HCT116 (cell line): ENCODE results near the gene NDUFAF5. TPM values are rescaled to one million over a fixed set of nuclear protein-coding genes. Genes with fewer than 3 reads are reported as not detected.

Experiments
- ATAC-seq: fragments of 200-7000 bp; cut with Tn5 transposase; 2 replicates; pipeline ENCODE4 v1.9.1; 2020; ENCODE audit warnings: mild to moderate bottlenecking, moderate library complexity
- BruUV-seq: library from RNA; stranded (reverse); fragments of 400-500 nt; replicated peaks from 2 replicates; lab custom pipeline; 2021; lab: Mats Ljungman, UMichigan
- CTCF ChIA-PET: fragments of 300-600 bp; sonication (Branson Sonifier 250); formaldehyde crosslinking; loops from one replicate; lab custom pipeline; 2021; ENCODE audit warnings: antibody characterized with exemption; lab: Charles Lee
- POLR2A ChIA-PET: fragments of 300-600, 350-600 bp; sonication (Branson Sonifier 250); formaldehyde crosslinking; loops from one replicate; lab custom pipeline; 2021; ENCODE audit warnings: antibody characterized with exemption; lab: Charles Lee
- RAD21 ChIA-PET, 2 experiments: fragments of 300-600 bp; sonication (Branson Sonifier 250); formaldehyde crosslinking; loops; one replicate each; lab custom pipeline; 2023; ENCODE audit warnings: low total read pairs in 2 of 2; ENCODE audit not compliant: uncharacterized antibody in 2 of 2, unreplicated experiment in 2 of 2, low non-redundant PET in 1 of 2; lab: Charles Lee
- DNase-seq: peaks from one replicate; pipeline ENCODE4 v3.0.0-alpha.2; 2010; ENCODE audit warnings: low read depth, low spot score
- H2AFZ ChIP-seq: fragments of 200-600 bp; shearing (Covaris generic), sonication (generic); 2 replicates; pipeline ENCODE4 v1.6.1; 2017; ENCODE audit warnings: low read depth, mixed run types, mixed read lengths, antibody characterized with exemption, low read length; ENCODE audit not compliant: poor library complexity, severe bottlenecking
- H3K27ac ChIP-seq: 2 replicates; pipeline ENCODE4 v1.5.1; 2012; ENCODE audit warnings: low read depth, low read length
- H3K27me3 ChIP-seq: fragments of 200-600 bp; sonication (generic); 2 replicates; pipeline ENCODE4 v1.6.1; 2016; ENCODE audit warnings: mixed run types, low read length, mixed read lengths; ENCODE audit not compliant: insufficient read depth
- H3K36me3 ChIP-seq, 2 experiments: fragments of 200-500 bp in 1 of 2; fragments of 200-600 bp in 1 of 2; sonication (Bioruptor generic) in 1 of 2; sonication (generic) in 1 of 2; 2 replicates each; pipeline versions ENCODE4 v1.5.1 to v1.6.1; 2014 to 2016; ENCODE audit warnings: low read length in 2 of 2, inconsistent platforms in 1 of 2, mixed read lengths in 1 of 2, mixed run types in 1 of 2; ENCODE audit not compliant: insufficient read depth in 2 of 2, control insufficient read depth in 1 of 2
- H3K4me1 ChIP-seq, 2 experiments: fragments of 200-600 bp in 1 of 2; sonication (generic) in 1 of 2; 2 replicates each; pipeline versions ENCODE4 v1.5.1 to v1.6.1; 2012 to 2017; ENCODE audit warnings: low read length in 2 of 2, inconsistent platforms in 1 of 2, mild to moderate bottlenecking in 1 of 2, mixed read lengths in 1 of 2, mixed run types in 1 of 2, moderate library complexity in 1 of 2; ENCODE audit not compliant: insufficient read depth in 2 of 2, control insufficient read depth in 1 of 2
- H3K4me2 ChIP-seq: fragments of 200-600 bp; sonication (generic); 2 replicates; pipeline ENCODE4 v1.6.1; 2017; ENCODE audit warnings: mixed run types, low read length, mixed read lengths
- H3K4me3 ChIP-seq, 2 experiments: fragments of 200-600 bp in 1 of 2; sonication (generic) in 1 of 2; replicated peaks in 1 of 2; 2 replicates each; pipeline ENCODE4 v1.5.1; 2011 to 2016; ENCODE audit warnings: low read length in 2 of 2, control low read depth in 1 of 2, low read depth in 1 of 2, mild to moderate bottlenecking in 1 of 2, mixed read lengths in 1 of 2, mixed run types in 1 of 2
- H3K79me2 ChIP-seq: fragments of 200-600 bp; sonication (generic); 2 replicates; pipeline ENCODE4 v1.6.1; 2017; ENCODE audit warnings: mild to moderate bottlenecking, mixed run types, low read length, moderate library complexity, mixed read lengths; ENCODE audit not compliant: insufficient read depth
- H3K9ac ChIP-seq: fragments of 200-600 bp; sonication (generic); 2 replicates; pipeline ENCODE4 v1.6.1; 2016; ENCODE audit warnings: low read length, mixed read lengths
- H3K9me2 ChIP-seq: fragments of 200-600 bp; sonication (generic), shearing (Covaris generic); 2 replicates; pipeline ENCODE4 v1.6.1; 2017; ENCODE audit warnings: mixed run types, mild to moderate bottlenecking, moderate library complexity; ENCODE audit not compliant: insufficient read depth
- H3K9me3 ChIP-seq, 2 experiments: fragments of 200-500 bp in 1 of 2; fragments of 200-600 bp in 1 of 2; sonication (Bioruptor generic) in 1 of 2; sonication (generic) in 1 of 2; 2 replicates each; pipeline ENCODE4 v1.6.1; 2014 to 2017; ENCODE audit warnings: low read length in 2 of 2, mixed read lengths in 2 of 2, inconsistent platforms in 1 of 2, low read depth in 1 of 2, mild to moderate bottlenecking in 1 of 2, mixed run types in 1 of 2, moderate library complexity in 1 of 2; ENCODE audit not compliant: control insufficient read depth in 1 of 2, insufficient read depth in 1 of 2
- H4K20me1 ChIP-seq: fragments of 200-600 bp; sonication (generic), shearing (Covaris generic); 2 replicates; pipeline ENCODE4 v1.6.1; 2017; ENCODE audit warnings: mixed run types, mild to moderate bottlenecking, moderate library complexity; ENCODE audit not compliant: insufficient read depth
- CBX3 ChIP-seq: IDR thresholded peaks from 2 replicates; pipeline ENCODE4 v1.6.1; 2012; ENCODE audit warnings: low read depth
- CTCF ChIP-seq, 3 experiments: fragments of 200-600 bp in 1 of 3; sonication (generic) in 1 of 3; IDR thresholded peaks in 2 of 3; conservative IDR thresholded peaks in 1 of 3; 2 replicates each; pipeline ENCODE4 v1.5.1; 2012 to 2017; ENCODE audit warnings: low read depth in 2 of 3, low read length in 2 of 3, antibody characterized with exemption in 1 of 3, borderline replicate concordance in 1 of 3, control low read depth in 1 of 3, mild to moderate bottlenecking in 1 of 3, mixed read lengths in 1 of 3, mixed run types in 1 of 3, moderate library complexity in 1 of 3; ENCODE audit not compliant: insufficient read depth in 1 of 3
- EGR1 ChIP-seq: IDR thresholded peaks from 2 replicates; pipeline ENCODE4 v1.6.1; 2012; ENCODE audit warnings: low read depth
- ELF1 ChIP-seq: IDR thresholded peaks from 2 replicates; pipeline ENCODE4 v1.6.1; 2012; ENCODE audit warnings: low read depth, borderline replicate concordance
- FOSL1 ChIP-seq: IDR thresholded peaks from 2 replicates; pipeline ENCODE4 v1.6.1; 2012; ENCODE audit warnings: low read depth
- MAX ChIP-seq: IDR thresholded peaks from 2 replicates; pipeline ENCODE4 v1.6.1; 2012
- POLR2A ChIP-seq: IDR thresholded peaks from 2 replicates; pipeline ENCODE4 v1.7.0; 2011; ENCODE audit warnings: borderline replicate concordance; ENCODE audit not compliant: insufficient read depth, insufficient read length; ENCODE audit errors: extremely low read depth
- POLR2AphosphoS5 ChIP-seq: IDR thresholded peaks from 2 replicates; pipeline ENCODE4 v1.6.1; 2011; ENCODE audit warnings: mild to moderate bottlenecking, low read depth, low read length, moderate library complexity
- RAD21 ChIP-seq: IDR thresholded peaks from 2 replicates; pipeline ENCODE4 v1.6.1; 2012; ENCODE audit warnings: low read depth, mild to moderate bottlenecking
- SP1 ChIP-seq: IDR thresholded peaks from 2 replicates; pipeline ENCODE4 v1.6.1; 2012; ENCODE audit warnings: low read depth
- SRF ChIP-seq: IDR thresholded peaks from 2 replicates; pipeline ENCODE4 v1.6.1; 2012; ENCODE audit warnings: low read depth
- intact Hi-C: fragments of 100-400 bp; cut with micrococcal nuclease; formaldehyde crosslinking; loops from 2 replicates; pipeline ENCODE4 v1.10.0; 2022
- total RNA-seq: library from RNA; stranded (reverse); gene quantifications from one replicate; pipeline ENCODE4 v1.2.1, GENCODE V29; 2021; ENCODE audit not compliant: unreplicated experiment

The NDUFAF5 gene
- total RNA-seq, 1 experiment from 2014 or later = 30.8 TPM

- no peak for TF ChIP-seq CBX3
- TF ChIP-seq RAD21 = no peak
- no peak for TF ChIP-seq MAX
- no peak for TF ChIP-seq EGR1
- no peak for TF ChIP-seq FOSL1
- no peak for TF ChIP-seq POLR2AphosphoS5
- TF ChIP-seq, all 23 proteins: peak for 0
These were observed 14.7 kb upstream of the NDUFAF5 start (continued) for GRCh38 chr20:13770141-13770540.

- H3K27me3 ChIP-seq = no peaks in the 10 kb centered on the region
- no peak overlapping the region for H3K27ac ChIP-seq
- no peak overlapping the region for H3K4me2 ChIP-seq
- H3K4me3 ChIP-seq = no peak overlapping the region
- peaks cover 41% of the 10 kb centered on the region for H3K79me2 ChIP-seq
- H3K9ac ChIP-seq = no peak overlapping the region
- ChIA-PET POLR2A (interaction anchor here (1.1 to 1.2 kb wide), 2 partner anchors 9 to 16 kb away, joined by 3 to 4 read pairs; no protein-coding TSS in a partner anchor), RAD21 (interaction anchor here in 1 of 2 experiments (1.2 kb wide), 1 partner anchor 225 kb away, joined by 3 read pairs; no protein-coding TSS in a partner anchor), CTCF (interaction anchor here (0.7 to 3.6 kb wide), 18 partner anchors 9 to 652 kb away, joined by 3 to 23 read pairs (median 5); partner anchors contain the start of genes ESF1 and NDUFAF5)
- no peaks in the 10 kb centered on the region for H3K9me3 ChIP-seq
- H3K4me1 ChIP-seq = peaks cover 0 to under 1% of the 10 kb centered on the region in 2 experiments; a peak in 2 of 4 replicates
- intact Hi-C loops = loop anchor here (5.0 kb wide), 3 partner anchors 315 to 655 kb away; no protein-coding TSS in a partner anchor
- H3K36me3 ChIP-seq = peaks cover 58 to 79% of the 10 kb centered on the region in 2 experiments
- peaks cover 3% of the 10 kb centered on the region; the same call in 1 of the 2 replicates for H4K20me1 ChIP-seq
- H3K9me2 ChIP-seq = no peaks in the 10 kb centered on the region
- H2AFZ ChIP-seq = no peak overlapping the region
- BruUV-seq = no TSS peak
- DNase-seq (no peak), ATAC-seq (no peak)
- TF ChIP-seq EGR1 (no peak), SP1 (no peak), ELF1 (no peak), RAD21 (peak; percentile 40), POLR2A (no peak), SRF (no peak), CTCF (IDR thresholded peaks at IDR 0.05 in 2 of 3, conservative IDR thresholded peaks at IDR 0.05 in 1 of 3; ENCODE audit: borderline replicate concordance in 1 of 3, insufficient read depth in 1 of 3, low read depth in 2 of 3, low read length in 2 of 3) (peak; percentile 8 to 50 (median 31); a peak in 3 of 6 replicates)
These were observed 12.9 kb upstream of the NDUFAF5 start for GRCh38 chr20:13771853-13772453.
